Glutamatergic neuron (in vitro differentiated cells): ENCODE results near the gene PCGF3. TPM values are rescaled to one million over a fixed set of nuclear protein-coding genes. Genes with fewer than 3 reads are reported as not detected.
"Not testable (repeated sequence)": the region's sequence is repeated elsewhere in the genome, so short reads cannot be mapped to it uniquely, and the experiment has no call there.

Experiments
- DNase-seq: peaks from one replicate; pipeline ENCODE4 v3.0.0; 2022
- H3K27ac Mint-ChIP-seq: one replicate; pipeline ENCODE4 v1.8.0; 2020; ENCODE audit warnings: mild to moderate bottlenecking, mixed read lengths, inconsistent platforms; ENCODE audit not compliant: unreplicated experiment
- H3K27me3 Mint-ChIP-seq: one replicate; pipeline ENCODE4 v1.8.0; 2020; ENCODE audit warnings: mild to moderate bottlenecking, moderate library complexity, mixed read lengths, inconsistent platforms; ENCODE audit not compliant: unreplicated experiment
- H3K36me3 Mint-ChIP-seq: one replicate; pipeline ENCODE4 v1.8.0; 2020; ENCODE audit warnings: mild to moderate bottlenecking, mixed read lengths, inconsistent platforms; ENCODE audit not compliant: unreplicated experiment
- H3K4me1 Mint-ChIP-seq: one replicate; pipeline ENCODE4 v1.8.0; 2020; ENCODE audit warnings: mild to moderate bottlenecking, low read depth, mixed read lengths, inconsistent platforms; ENCODE audit not compliant: unreplicated experiment
- H3K4me3 Mint-ChIP-seq: one replicate; pipeline ENCODE4 v1.8.0; 2020; ENCODE audit warnings: mild to moderate bottlenecking, mixed read lengths, inconsistent platforms; ENCODE audit not compliant: unreplicated experiment
- H3K9me3 Mint-ChIP-seq: one replicate; pipeline ENCODE4 v1.8.0; 2020; ENCODE audit warnings: mild to moderate bottlenecking, moderate library complexity, mixed read lengths, inconsistent platforms; ENCODE audit not compliant: unreplicated experiment
- total RNA-seq: library from RNA; stranded (reverse); fragmentation: NEBNext Ultra II Directional; extraction: Animal tissue kit (Norgen Biotek cat#: 25700); gene quantifications from one replicate; pipeline ENCODE4 v1.2.1, GENCODE V29; 2021; ENCODE audit not compliant: unreplicated experiment
- TF ChIP-seq, protein P1 (sequence below): fragments of 200-600 bp; sonication (generic); IDR thresholded peaks from one replicate; pipeline ENCODE4 v1.5.0; 2021; ENCODE audit not compliant: partially characterized antibody, unreplicated experiment

The PCGF3 gene
- total RNA-seq, 1 donor from 2014 or later, result 122 TPM

DNA sequence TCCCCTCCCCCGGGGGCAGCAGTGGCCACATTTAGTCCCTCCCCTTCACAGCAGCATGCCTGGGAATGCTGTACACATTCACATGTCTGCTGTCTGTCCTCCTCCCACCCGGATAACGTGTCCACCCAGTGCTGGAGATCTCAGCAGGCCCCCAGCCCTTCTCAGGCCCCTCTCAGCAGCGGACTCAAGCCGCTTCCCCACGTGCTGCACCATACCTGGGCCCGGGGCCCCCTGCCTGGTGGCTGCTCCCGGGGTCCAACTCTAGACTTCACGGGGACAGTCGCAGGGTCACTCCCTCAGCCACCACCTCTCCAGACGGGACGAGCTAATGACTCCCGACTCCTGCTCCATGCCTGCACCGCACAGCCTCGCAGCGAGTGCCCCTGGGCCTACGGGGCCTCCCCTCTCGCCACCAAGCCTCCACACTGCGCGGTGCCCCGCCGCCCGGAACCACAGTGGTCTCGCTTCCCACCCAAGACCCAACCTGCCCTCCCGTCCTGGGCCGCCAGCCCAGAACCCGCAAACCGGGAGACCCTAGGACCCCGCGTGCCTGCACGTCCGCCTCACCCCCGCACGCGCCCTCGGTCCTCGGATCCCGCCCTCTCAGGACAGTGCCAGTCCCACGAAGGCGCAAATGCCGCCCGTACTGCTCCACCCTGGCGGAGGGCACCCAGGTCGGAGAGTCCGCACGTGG lies 1.3 kb upstream of the PCGF3 start:
- H3K4me1 Mint-ChIP-seq, result peaks cover 6% of the 10 kb centered on the region
- no peak overlapping the region for H3K27ac Mint-ChIP-seq
- peaks cover 4% of the 10 kb centered on the region for H3K9me3 Mint-ChIP-seq
- H3K36me3 Mint-ChIP-seq, result peaks cover 4% of the 10 kb centered on the region
- DNase-seq, result no peak
- H3K4me3 Mint-ChIP-seq, result no peak overlapping the region
- peaks cover 6% of the 10 kb centered on the region for H3K27me3 Mint-ChIP-seq
- TF ChIP-seq, protein P1, sequence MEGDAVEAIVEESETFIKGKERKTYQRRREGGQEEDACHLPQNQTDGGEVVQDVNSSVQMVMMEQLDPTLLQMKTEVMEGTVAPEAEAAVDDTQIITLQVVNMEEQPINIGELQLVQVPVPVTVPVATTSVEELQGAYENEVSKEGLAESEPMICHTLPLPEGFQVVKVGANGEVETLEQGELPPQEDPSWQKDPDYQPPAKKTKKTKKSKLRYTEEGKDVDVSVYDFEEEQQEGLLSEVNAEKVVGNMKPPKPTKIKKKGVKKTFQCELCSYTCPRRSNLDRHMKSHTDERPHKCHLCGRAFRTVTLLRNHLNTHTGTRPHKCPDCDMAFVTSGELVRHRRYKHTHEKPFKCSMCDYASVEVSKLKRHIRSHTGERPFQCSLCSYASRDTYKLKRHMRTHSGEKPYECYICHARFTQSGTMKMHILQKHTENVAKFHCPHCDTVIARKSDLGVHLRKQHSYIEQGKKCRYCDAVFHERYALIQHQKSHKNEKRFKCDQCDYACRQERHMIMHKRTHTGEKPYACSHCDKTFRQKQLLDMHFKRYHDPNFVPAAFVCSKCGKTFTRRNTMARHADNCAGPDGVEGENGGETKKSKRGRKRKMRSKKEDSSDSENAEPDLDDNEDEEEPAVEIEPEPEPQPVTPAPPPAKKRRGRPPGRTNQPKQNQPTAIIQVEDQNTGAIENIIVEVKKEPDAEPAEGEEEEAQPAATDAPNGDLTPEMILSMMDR, result no peak

DNA sequence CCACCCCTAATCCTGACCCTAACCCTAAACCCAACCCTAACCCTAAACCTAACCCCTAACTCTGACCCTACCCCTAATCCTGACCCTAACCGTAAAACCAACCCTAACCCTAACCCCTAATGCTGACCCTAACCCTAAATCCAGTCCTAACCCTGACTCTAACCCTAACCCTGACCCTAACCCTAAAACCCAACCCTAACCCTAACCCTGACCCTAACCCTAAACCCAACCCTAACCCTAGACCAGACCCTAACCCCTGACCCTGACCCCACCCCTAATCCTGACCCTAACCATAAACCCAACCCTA lies 708 bp upstream of the PCGF3 start:
- H3K9me3 Mint-ChIP-seq, result peaks cover 5% of the 10 kb centered on the region
- no peak for DNase-seq
- H3K27ac Mint-ChIP-seq, result no peak overlapping the region
- H3K4me3 Mint-ChIP-seq, result peak overlapping the region; percentile 15
- TF ChIP-seq, protein P1, result no peak
- H3K36me3 Mint-ChIP-seq, result peaks cover 4% of the 10 kb centered on the region
- H3K4me1 Mint-ChIP-seq, result peaks cover 8% of the 10 kb centered on the region
- H3K27me3 Mint-ChIP-seq, result peaks cover 6% of the 10 kb centered on the region

DNA sequence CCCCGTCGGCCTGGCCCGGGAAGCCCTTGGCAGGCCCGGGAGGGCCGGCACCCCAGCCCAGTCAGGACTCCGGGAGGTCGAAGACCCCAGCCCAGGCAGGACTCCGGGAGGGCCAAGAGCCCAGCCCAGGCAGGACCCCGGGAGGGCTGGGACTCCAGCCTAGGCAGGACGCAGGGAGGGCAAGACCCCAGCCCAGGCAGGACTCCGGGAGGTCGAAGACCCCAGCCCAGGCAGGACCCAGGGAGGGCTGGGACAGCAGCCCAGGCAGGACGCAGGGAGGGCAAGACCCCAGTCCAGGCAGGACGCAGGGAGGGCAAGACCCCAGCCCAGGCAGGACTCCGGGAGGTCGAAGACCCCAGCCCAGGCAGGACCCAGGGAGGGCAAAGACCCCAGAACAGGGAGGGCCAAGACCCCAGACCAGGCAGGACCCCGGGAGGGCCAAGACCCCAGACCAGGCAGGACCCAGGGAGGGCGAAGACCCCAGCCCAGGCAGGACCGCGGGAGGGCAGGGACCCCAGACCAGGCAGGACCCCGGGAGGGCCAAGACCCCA lies 526 bp downstream of the PCGF3 start:
- Mint-ChIP-seq H3K36me3 (peaks cover 11% of the 10 kb centered on the region), H3K4me1 (peaks cover 15% of the 10 kb centered on the region)
- not testable (repeated sequence) for H3K27ac Mint-ChIP-seq, H3K4me3 Mint-ChIP-seq, H3K27me3 Mint-ChIP-seq, H3K9me3 Mint-ChIP-seq, DNase-seq

DNA sequence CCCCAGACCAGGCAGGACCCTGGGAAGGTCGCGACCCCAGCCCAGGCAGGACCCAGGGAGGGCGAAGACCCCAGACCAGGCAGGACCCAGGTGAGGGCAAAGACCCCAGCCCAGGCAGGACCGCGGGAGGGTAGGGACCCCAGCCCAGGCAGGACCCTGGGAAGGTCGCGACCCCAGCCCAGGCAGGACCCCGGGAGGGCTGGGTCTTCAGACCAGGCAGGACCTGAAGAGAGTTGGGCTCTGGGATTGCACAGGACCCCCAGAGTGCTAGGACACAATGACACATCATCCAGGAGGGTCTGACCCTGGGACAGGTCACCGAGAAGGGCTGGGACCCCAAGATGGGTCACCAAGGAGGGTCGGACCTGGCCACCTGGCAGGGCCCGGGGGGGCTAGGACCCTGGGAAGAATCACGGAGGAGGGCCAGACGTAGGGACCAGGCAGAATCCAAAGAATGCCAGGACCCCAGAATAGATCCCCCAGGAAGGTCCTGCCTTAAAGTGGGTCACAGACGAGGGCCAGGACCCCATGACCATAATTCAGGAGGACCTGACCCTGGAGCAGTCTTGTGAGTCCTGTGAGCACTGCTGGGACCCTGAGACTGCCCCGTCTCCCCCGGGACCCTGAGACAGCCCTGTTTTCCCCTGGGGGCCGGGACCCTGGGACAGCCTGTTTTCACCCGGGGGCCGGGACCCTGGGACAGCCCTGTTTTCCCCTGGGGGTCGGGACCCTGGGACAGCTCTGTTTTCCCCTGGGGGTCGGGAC lies 1.4 kb downstream of the PCGF3 start:
- Mint-ChIP-seq H3K4me3 (peak overlapping the region; percentile 59), H3K36me3 (peaks cover 11% of the 10 kb centered on the region), H3K27me3 (peaks cover 3% of the 10 kb centered on the region), H3K27ac (no peak overlapping the region), H3K4me1 (peaks cover 15% of the 10 kb centered on the region), H3K9me3 (peaks cover 6% of the 10 kb centered on the region)
- no peak for DNase-seq
- TF ChIP-seq, protein P1, result no peak

DNA sequence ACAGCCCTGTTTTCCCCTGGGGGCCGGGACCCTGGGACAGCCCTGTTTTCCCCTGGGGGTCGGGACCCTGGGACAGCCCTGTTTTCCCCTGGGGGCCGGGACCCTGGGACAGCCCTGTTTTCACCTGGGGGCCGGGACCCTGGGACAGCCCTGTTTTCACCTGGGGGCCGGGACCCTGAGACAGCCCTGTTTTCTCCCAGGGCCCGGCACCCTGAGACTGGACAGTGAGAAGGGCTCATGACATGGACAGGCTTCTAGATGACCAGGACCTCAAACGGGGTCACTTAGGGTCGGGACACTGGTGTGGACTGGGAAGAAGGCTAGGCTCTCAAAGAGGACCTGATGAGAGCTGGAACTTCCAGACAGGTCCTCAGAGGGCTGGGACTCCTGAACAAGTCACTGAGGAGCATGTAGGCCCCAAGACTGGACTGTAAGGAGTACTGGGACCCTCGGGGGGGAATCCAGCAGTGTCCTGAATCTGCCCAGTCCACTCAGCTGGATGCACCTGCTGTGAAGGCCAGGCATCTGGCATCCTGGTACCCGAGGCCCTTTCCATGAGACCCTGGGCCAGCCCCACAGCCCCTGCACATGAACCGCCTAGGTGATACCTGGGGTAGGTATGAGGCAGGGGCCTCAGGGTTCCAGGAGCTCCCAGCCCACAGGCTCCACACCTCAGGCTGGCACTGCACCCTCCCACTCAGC lies 2.4 kb downstream of the PCGF3 start:
- DNase-seq, result no peak
- peak overlapping the region; percentile 38 for H3K4me3 Mint-ChIP-seq
- H3K36me3 Mint-ChIP-seq, result peaks cover 7% of the 10 kb centered on the region
- no peaks in the 10 kb centered on the region for H3K27me3 Mint-ChIP-seq
- peaks cover 4% of the 10 kb centered on the region for H3K9me3 Mint-ChIP-seq
- TF ChIP-seq, protein P1, result no peak
- H3K4me1 Mint-ChIP-seq, result peaks cover 15% of the 10 kb centered on the region
- H3K27ac Mint-ChIP-seq, result no peak overlapping the region
